HG03439 (cell line): ENCODE results near the gene GPR132.

ENCODE experiments used
- ATAC-seq: cut with Tn5 transposase; IDR thresholded peaks from one replicate; pipeline ENCODE4 v1.9.1; 2021; ENCODE audit warnings: mild to moderate bottlenecking, moderate library complexity; ENCODE audit not compliant: unreplicated experiment

GPR132 gene

DNA sequence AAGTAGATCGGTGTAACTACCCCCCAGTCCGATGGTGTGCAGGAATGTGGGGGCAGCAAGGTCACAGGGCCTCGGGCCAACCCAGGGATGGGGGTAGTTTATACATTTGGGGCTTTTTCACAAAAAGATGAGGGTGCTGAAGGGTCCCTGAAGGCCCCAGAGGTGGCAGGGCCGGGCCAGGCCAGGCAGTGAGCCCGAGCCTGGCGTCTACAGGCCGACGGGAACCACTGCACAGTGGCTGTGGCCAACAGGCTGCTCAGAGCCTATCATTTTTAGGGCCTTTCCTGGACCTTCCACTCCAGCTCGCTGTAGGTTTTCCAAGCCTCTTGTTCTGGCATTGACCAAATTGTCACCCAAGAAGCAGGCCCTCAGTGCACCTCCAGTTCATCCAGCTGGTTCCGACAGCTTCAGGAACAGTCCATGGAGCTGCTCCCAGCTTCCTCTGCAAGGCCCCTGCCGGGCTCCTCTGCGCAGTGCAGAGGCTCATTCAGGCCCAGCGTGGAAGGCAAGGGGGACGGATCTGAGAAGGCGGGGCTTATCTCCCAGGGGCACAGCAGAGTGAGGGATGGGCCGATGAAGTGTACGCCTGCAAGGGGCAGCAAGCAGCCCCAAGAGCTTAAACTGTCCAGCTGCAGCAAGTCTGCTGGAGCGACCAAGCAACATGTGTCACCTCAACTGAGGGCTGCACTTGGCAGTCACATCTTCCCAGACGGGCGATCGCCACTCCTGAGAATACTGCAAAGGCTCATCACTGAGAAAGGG, 58.2 kb downstream of the GPR132 start:
- ATAC-seq, result no peak

DNA sequence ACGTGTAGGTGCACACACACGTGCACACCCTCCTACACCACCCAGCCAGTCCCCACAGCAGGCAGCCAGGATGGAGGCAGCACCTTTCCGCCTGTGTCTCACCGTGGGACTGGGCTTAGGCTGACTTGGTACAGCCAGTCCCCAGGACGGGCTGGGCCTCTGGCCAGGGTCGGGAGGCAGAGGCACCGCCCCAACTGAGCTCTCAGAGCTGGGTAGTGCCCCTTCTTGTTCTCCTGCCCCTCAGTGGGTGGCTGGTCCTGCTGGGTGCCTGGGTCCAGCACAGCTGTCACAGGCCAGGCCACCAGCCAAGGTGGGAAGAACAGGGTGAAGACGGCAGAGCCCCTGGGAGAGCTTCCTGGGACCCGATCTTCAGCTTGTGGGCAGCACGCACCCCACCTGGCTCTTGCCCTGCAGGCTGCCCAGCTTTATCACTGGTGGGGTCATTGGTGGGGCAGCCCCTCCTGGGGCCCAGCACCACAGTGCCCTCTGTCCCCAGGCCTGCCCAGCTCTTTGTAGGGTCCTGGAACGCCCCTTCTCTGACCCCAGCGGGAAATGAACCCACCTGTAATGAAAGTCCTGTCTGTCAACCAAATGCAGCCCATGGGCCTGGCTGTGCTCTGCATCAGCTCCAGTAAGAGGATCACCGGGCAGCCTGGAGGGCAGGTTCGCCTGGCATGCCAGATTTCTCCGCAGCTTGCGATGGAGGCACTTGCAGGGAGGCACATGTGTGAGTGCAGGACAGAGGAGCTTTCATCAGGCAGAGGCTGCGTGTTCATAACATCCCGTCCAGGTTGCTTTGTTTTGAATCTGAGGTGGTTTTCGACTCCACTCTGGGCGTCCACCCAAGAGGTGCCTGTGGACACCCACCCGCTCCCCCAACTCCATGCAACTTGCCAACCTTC, 59.0 kb downstream of the GPR132 start:
- ATAC-seq, result no peak

DNA sequence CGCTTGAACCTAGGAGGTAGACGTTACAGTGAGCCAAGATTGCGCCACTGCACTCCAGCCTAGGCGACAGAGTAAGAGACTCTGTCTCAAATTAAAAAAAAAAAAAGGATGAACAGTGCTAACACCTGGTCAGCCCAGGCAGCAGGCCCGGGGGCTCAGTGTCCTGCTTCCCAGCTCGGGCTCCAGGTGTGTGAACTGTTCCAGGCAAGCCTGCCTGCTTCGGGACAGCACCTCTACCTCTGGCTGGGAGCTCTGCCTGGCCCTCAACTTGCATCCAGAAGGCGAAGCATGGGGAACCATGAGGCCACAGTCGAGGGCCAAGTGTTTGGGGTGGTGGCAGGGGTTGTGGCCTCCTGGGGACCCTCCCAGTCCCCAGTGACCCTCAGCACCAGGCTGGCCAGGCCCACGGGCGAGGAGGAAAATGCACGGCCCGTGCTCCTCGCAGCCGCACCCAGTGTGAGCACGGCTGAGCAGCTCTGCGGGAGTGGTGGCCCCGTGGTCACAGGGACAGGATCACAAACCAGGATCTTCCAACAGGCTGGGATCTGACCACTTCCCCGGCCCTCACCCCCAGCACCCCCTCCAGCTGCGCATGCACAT, 59.8 kb downstream of the GPR132 start:
- no peak for ATAC-seq
